Naive thymus-derived CD4-positive, alpha-beta T cell (primary cell): ENCODE results near the gene TOM1L2. TPM values are rescaled to one million over a fixed set of nuclear protein-coding genes. Genes with fewer than 3 reads are reported as not detected.

ENCODE experiments used
- ATAC-seq: fragments of 150-1000 bp; cut with Tn5 transposase; 2 replicates; pipeline ENCODE4 v1.10.0; 2021; ENCODE audit warnings: mild to moderate bottlenecking, moderate library complexity
- CTCF ChIA-PET: fragments of 350-600 bp; sonication (Branson Sonifier 250); formaldehyde crosslinking; loops from one replicate; lab custom pipeline; 2021; ENCODE audit warnings: antibody characterized with exemption; lab: Charles Lee
- POLR2A ChIA-PET: fragments of 350-600 bp; sonication (Branson Sonifier 250); formaldehyde crosslinking; loops from one replicate; lab custom pipeline; 2021; ENCODE audit warnings: antibody characterized with exemption, inconsistent platforms; lab: Charles Lee
- DNase-seq, 9 donors: peaks; one replicate each; pipeline versions ENCODE4 v3.0.0 to v3.0.0-alpha.2; 2020 to 2022; ENCODE audit warnings: mixed read lengths in 1 of 9
- H3K27ac ChIP-seq: one replicate; pipeline ENCODE4 v1.7.0; 2013; ENCODE audit warnings: mild to moderate bottlenecking, low read depth, low read length, moderate library complexity
- H3K27me3 ChIP-seq, 2 donors: one replicate each; pipeline ENCODE4 v1.7.0; 2013; ENCODE audit warnings: low read length in 2 of 2, mild to moderate bottlenecking in 2 of 2, moderate library complexity in 2 of 2; ENCODE audit not compliant: control insufficient read depth in 2 of 2, insufficient read depth in 2 of 2
- H3K36me3 ChIP-seq, 3 experiments: 1 replicate in 2 of 3; 2 replicates in 1 of 3; pipeline ENCODE4 v1.7.0; 2013; ENCODE audit warnings: low read length in 3 of 3, mild to moderate bottlenecking in 3 of 3, moderate library complexity in 1 of 3; ENCODE audit not compliant: insufficient read depth in 3 of 3, control insufficient read depth in 2 of 3
- H3K4me1 ChIP-seq, 2 donors: one replicate each; pipeline ENCODE4 v1.7.0; 2013; ENCODE audit warnings: low read length in 2 of 2, mild to moderate bottlenecking in 2 of 2, moderate library complexity in 1 of 2; ENCODE audit not compliant: control insufficient read depth in 2 of 2, insufficient read depth in 2 of 2
- H3K4me3 ChIP-seq: 2 replicates; pipeline ENCODE4 v1.7.0; 2013; ENCODE audit warnings: mild to moderate bottlenecking, low read length
- H3K9me3 ChIP-seq, 3 experiments: 1 replicate in 2 of 3; 2 replicates in 1 of 3; pipeline ENCODE4 v1.7.0; 2013; ENCODE audit warnings: low read length in 3 of 3; ENCODE audit not compliant: control insufficient read depth in 2 of 3
- H3K27ac Mint-ChIP-seq, 9 donors: one replicate each; pipeline ENCODE4 v1.8.0; 2020 to 2022; ENCODE audit warnings: mixed read lengths in 9 of 9, mild to moderate bottlenecking in 8 of 9, moderate library complexity in 5 of 9, inconsistent platforms in 2 of 9
- H3K27me3 Mint-ChIP-seq, 5 donors: one replicate each; pipeline ENCODE4 v1.8.0; 2021 to 2022; ENCODE audit warnings: mixed read lengths in 5 of 5, mild to moderate bottlenecking in 1 of 5
- H3K36me3 Mint-ChIP-seq, 5 donors: one replicate each; pipeline ENCODE4 v1.8.0; 2020 to 2022; ENCODE audit warnings: mixed read lengths in 5 of 5, mild to moderate bottlenecking in 3 of 5, inconsistent platforms in 1 of 5
- H3K4me1 Mint-ChIP-seq, 7 donors: one replicate each; pipeline ENCODE4 v1.8.0; 2020 to 2022; ENCODE audit warnings: mixed read lengths in 7 of 7, mild to moderate bottlenecking in 3 of 7, inconsistent platforms in 1 of 7
- H3K4me3 Mint-ChIP-seq, 10 donors: one replicate each; pipeline ENCODE4 v1.8.0; 2020 to 2022; ENCODE audit warnings: mild to moderate bottlenecking in 10 of 10, mixed read lengths in 10 of 10, moderate library complexity in 6 of 10, inconsistent platforms in 2 of 10
- H3K9me3 Mint-ChIP-seq, 11 donors: one replicate each; pipeline ENCODE4 v1.8.0; 2020 to 2022; ENCODE audit warnings: mixed read lengths in 11 of 11, mild to moderate bottlenecking in 4 of 11, inconsistent platforms in 1 of 11, moderate library complexity in 1 of 11
- intact Hi-C, 2 donors: fragments of 100-400 bp; cut with micrococcal nuclease; formaldehyde crosslinking; loops; one replicate each; pipeline ENCODE4 v1.15.1; 2023
- polyA plus RNA-seq, 2 donors: library from polyadenylated mRNA; unstranded; fragments of 300-500 nt; fragmentation: Illumina TruSeq; gene quantifications; one replicate each; pipeline ENCODE4 v1.2.3, GENCODE V29; 2021
- total RNA-seq, 6 experiments: library from RNA in 5 of 6; stranded (reverse) in 5 of 6; gene quantifications; 1 replicate in 5 of 6; 2 replicates in 1 of 6; pipeline ENCODE4 v1.2.3 and lab custom pipeline; 2021 to 2026

Gene TOM1L2
- total and polyA plus RNA-seq, 7 experiments from 2014 or later: 6.9 to 84.1 (median 61.0) TPM

DNA sequence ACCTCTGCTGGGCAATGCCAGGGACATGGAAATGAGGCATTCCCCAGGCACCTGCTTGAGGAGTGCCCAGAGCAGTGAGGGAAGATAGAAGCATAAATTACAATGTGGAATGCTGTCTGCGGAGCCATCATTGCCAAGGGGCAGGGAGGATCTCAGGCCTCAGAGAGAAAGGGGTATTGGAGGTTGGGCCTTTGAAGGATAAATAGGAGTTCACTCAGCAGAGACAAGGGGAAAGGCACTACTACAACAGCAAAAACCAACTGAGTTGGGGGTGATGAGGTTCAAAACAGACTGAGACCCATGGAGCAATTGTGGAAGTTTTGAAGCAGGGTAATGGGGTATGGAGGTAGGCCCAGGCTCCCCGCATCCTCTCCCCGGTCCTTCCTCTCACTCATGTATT, 168.2 kb downstream of the TOM1L2 start:
- no peaks in the 10 kb centered on the region for H3K27me3 ChIP-seq
- H3K4me1 Mint-ChIP-seq: peaks cover 0 to 11% (median 5%) of the 10 kb centered on the region in 7 donors
- CTCF ChIA-PET: no interaction called here

DNA sequence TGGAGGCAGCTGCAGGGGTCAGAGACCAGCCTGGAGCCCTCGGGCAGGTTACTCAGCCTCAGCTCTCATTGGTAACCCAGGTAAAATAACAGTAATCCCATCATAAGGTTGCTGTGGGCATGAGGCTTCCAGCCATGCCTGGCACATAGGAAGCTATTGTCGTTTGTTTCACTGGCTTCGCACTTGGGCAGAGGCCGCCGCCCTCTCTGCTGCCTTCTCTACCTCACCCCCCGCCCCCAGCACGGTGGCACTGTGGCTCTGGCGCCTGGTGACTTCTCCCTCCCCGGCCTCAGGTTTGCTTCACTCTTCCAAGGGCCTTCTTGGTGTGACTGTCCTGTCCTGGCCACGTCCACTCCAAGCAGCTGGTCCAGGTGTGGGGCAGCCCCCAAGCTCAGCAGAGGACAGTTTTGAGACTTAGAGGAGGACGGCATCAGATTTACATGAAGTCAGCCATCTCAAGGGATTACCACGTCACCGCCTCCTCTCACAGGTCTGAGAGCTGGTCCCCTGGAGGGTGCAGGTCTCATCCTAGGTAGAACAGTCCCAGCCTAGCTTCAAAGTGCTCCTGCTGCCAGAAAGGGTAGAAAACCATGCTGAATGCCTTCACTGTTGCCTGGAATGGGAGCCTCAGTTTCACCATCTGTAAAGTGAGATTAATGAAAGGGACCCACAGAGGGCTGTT, 170.3 kb downstream of the TOM1L2 start:
- no peaks in the 10 kb centered on the region for H3K27me3 Mint-ChIP-seq
- peaks cover 0 to 6% (median 0%) of the 10 kb centered on the region in 7 donors for H3K4me1 Mint-ChIP-seq
- ATAC-seq: no peak
- Histone ChIP-seq H3K27ac (no peak overlapping the region), H3K4me3 (no peak overlapping the region), H3K4me1 (no peaks in the 10 kb centered on the region), H3K27me3 (no peaks in the 10 kb centered on the region), H3K36me3 (peaks cover 0 to 31% (median 0%) of the 10 kb centered on the region in 3 experiments), H3K9me3 (no peaks in the 10 kb centered on the region)
- no peak for DNase-seq
- POLR2A ChIA-PET: no interaction called here
- CTCF ChIA-PET: interaction anchor here (0.7 to 1.0 kb wide), 2 partner anchors 17 to 47 kb away, joined by 3 read pairs; no protein-coding TSS in a partner anchor
- no peak overlapping the region for H3K4me3 Mint-ChIP-seq
- H3K27ac Mint-ChIP-seq: peak overlapping the region in 1 of 9 donors; percentile 58
- intact Hi-C loops: no loop called here
- H3K9me3 Mint-ChIP-seq: no peaks in the 10 kb centered on the region
- H3K36me3 Mint-ChIP-seq: peaks cover 5 to 9% (median 9%) of the 10 kb centered on the region in 5 donors

More for the DNA sequence above, 168.2 kb downstream of the TOM1L2 start:
- POLR2A ChIA-PET: no interaction called here
- Histone ChIP-seq H3K27ac (no peak overlapping the region), H3K9me3 (no peaks in the 10 kb centered on the region), H3K4me3 (no peak overlapping the region), H3K36me3 (peaks cover 0 to 21% (median 0%) of the 10 kb centered on the region in 3 experiments), H3K4me1 (no peaks in the 10 kb centered on the region)
- no peaks in the 10 kb centered on the region for H3K27me3 Mint-ChIP-seq
- H3K4me3 Mint-ChIP-seq: no peak overlapping the region
- DNase-seq (no peak), ATAC-seq (no peak)
- H3K36me3 Mint-ChIP-seq: peaks cover 5 to 9% (median 8%) of the 10 kb centered on the region in 5 donors
- no peaks in the 10 kb centered on the region for H3K9me3 Mint-ChIP-seq
- intact Hi-C loops: no loop called here
- peak overlapping the region in 4 of 9 donors; percentile 4 to 75 (median 56) for H3K27ac Mint-ChIP-seq

DNA sequence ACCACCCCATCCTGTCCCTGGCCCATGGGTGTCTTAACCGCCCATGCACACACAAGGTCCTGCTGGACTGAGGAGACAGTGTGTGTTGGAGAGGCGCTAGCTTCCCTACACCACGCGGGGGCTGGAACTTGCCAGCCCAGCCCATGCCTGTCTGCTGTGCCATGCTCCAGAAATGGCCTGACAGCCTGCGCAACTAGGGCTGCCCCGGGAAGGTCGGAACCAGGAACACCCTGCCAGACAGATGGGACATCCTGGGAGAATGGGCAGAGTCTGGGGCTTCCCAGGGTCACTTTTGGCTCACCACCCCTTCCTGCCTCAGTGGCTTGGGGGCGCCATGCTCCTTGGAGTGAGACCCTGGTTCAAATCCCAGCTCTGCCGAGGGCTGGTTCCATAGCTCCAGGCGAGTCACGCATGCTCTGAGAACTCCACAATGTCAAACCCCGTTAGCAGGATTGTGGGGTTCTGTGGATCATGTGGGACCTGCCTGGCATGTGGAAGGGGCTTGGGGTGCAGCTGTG, 171.6 kb downstream of the TOM1L2 start:
- Histone ChIP-seq H3K4me3 (no peak overlapping the region), H3K9me3 (no peaks in the 10 kb centered on the region), H3K4me1 (no peaks in the 10 kb centered on the region), H3K27me3 (no peaks in the 10 kb centered on the region), H3K27ac (no peak overlapping the region), H3K36me3 (peaks cover 0 to 37% (median 0%) of the 10 kb centered on the region in 3 experiments)
- ChIA-PET POLR2A (no interaction called here), CTCF (interaction anchor here (0.6 kb wide), 1 partner anchor 1415 kb away, joined by 4 read pairs; no protein-coding TSS in a partner anchor)
- H3K27ac Mint-ChIP-seq: no peak overlapping the region
- DNase-seq (no peak), ATAC-seq (no peak)
- no peak overlapping the region for H3K4me3 Mint-ChIP-seq
- H3K4me1 Mint-ChIP-seq: peaks cover 0 to 6% (median 0%) of the 10 kb centered on the region in 7 donors
- intact Hi-C loops: no loop called here
- H3K9me3 Mint-ChIP-seq: no peaks in the 10 kb centered on the region
- no peaks in the 10 kb centered on the region for H3K27me3 Mint-ChIP-seq
- H3K36me3 Mint-ChIP-seq: peaks cover 5 to 9% (median 6%) of the 10 kb centered on the region in 5 donors

DNA sequence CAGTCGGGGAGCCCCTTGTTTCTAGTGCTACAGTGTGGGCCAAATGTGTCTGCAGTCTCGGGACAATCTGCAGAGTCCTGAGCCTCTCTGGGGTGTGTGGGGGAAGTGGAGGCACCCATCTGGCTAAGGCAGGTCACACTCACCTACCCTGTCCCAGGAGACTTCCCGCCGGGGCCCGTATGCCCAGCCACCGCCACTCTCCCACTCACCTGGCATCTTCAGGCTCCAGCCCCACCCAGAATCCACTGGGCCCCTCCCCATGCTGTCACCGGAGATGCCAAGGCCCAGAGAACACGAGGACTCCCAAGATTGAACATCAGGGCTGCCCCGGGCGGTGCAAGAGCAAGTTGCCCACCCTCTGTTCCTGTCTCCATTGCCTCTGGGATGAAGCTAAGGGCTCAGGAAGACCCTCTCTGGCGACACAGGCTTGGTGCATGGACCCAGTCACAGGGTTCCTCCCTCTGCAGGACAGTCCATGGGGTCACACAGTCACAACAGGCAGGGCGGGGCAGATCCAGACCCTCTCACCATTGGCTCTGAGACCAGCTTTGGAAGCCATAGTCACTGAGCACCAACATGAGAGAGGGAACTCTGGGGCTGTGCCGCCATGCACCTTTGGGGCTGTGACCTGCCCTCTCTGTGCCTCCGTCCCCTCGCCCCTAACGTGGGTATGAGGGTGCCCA, 173.5 kb downstream of the TOM1L2 start:
- Histone ChIP-seq H3K4me3 (no peak overlapping the region), H3K4me1 (peaks cover 0 to 1% of the 10 kb centered on the region in 2 donors), H3K27ac (no peak overlapping the region), H3K9me3 (no peaks in the 10 kb centered on the region), H3K27me3 (no peaks in the 10 kb centered on the region), H3K36me3 (peaks cover 0 to 41% (median 0%) of the 10 kb centered on the region in 3 experiments)
- ChIA-PET CTCF (no interaction called here), POLR2A (no interaction called here)
- Mint-ChIP-seq H3K4me1 (peaks cover 4 to 8% (median 5%) of the 10 kb centered on the region in 7 donors), H3K27ac (no peak overlapping the region), H3K9me3 (peaks cover 0 to 2% (median 0%) of the 10 kb centered on the region in 11 donors), H3K36me3 (peaks cover 0 to 9% (median 1%) of the 10 kb centered on the region in 5 donors), H3K27me3 (no peaks in the 10 kb centered on the region), H3K4me3 (no peak overlapping the region)
- DNase-seq (no peak), ATAC-seq (no peak)
- intact Hi-C loops: no loop called here

DNA sequence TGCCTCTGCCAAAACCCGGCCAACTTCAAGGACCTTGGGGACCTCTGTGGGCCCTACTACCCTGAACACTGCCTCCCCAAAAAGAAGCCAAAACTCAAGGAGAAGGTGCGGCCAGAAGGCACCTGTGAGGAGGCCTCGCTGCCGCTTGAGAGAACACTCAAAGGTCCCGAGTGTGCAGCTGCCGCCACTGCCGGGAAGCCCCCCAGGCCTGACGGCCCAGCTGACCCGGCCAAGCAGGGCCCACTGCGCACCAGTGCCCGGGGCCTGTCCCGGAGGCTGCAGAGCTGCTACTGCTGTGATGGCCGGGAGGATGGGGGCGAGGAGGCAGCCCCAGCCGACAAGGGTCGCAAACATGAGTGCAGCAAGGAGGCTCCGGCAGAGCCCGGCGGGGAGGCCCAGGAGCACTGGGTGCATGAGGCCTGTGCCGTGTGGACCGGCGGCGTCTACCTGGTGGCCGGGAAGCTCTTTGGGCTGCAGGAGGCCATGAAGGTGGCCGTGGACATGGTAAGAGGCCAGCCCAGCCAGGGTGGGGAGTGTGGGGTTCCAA, 174.1 kb downstream of the TOM1L2 start:
- H3K4me1 Mint-ChIP-seq: peaks cover 8 to 14% (median 11%) of the 10 kb centered on the region in 7 donors
- peaks cover 0 to 8% (median 0%) of the 10 kb centered on the region in 5 donors for H3K36me3 Mint-ChIP-seq
- CTCF ChIA-PET: no interaction called here
- Histone ChIP-seq H3K4me1 (peaks cover 0 to 7% of the 10 kb centered on the region in 2 donors), H3K27ac (no peak overlapping the region), H3K9me3 (no peaks in the 10 kb centered on the region), H3K4me3 (no peak overlapping the region), H3K36me3 (peaks cover 0 to 38% (median 0%) of the 10 kb centered on the region in 3 experiments), H3K27me3 (no peaks in the 10 kb centered on the region)
- H3K9me3 Mint-ChIP-seq: peaks cover 0 to 2% (median 0%) of the 10 kb centered on the region in 11 donors
- ATAC-seq (no peak), DNase-seq (no peak)
- no peaks in the 10 kb centered on the region for H3K27me3 Mint-ChIP-seq
- POLR2A ChIA-PET: no interaction called here
- intact Hi-C loops: no loop called here
- peak overlapping the region in 1 of 10 donors; percentile 62 for H3K4me3 Mint-ChIP-seq
- peak overlapping the region in 1 of 9 donors; percentile 9 for H3K27ac Mint-ChIP-seq

DNA sequence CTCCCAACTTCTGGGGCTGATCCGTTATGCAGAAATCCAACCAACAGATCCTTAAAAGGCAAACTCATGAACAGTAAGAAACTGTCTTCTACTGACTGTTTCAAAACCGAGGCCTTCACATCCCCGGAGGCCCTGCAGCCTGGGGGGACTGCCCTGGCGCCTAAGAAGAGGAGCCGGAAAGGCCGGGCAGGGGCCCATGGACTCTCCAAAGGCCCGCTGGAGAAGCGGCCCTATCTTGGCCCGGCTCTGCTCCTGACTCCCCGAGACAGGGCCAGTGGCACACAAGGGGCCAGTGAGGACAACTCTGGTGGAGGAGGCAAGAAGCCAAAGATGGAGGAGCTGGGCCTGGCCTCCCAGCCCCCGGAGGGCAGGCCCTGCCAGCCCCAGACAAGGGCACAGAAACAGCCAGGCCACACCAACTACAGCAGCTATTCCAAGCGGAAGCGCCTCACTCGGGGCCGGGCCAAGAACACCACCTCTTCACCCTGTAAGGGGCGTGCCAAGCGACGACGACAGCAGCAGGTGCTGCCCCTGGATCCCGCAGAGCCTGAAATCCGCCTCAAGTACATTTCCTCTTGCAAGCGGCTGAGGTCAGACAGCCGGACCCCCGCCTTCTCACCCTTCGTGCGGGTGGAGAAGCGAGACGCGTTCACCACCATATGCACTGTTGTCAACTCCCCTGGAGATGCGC, 174.9 kb downstream of the TOM1L2 start:
- Mint-ChIP-seq H3K4me3 (peak overlapping the region in 1 of 10 donors; percentile 62), H3K4me1 (peaks cover 14 to 23% (median 19%) of the 10 kb centered on the region in 7 donors), H3K9me3 (peaks cover 0 to 2% (median 0%) of the 10 kb centered on the region in 11 donors), H3K36me3 (peaks cover 0 to 8% (median 0%) of the 10 kb centered on the region in 5 donors), H3K27ac (no peak overlapping the region), H3K27me3 (no peaks in the 10 kb centered on the region)
- ChIA-PET POLR2A (no interaction called here), CTCF (interaction anchor here (1.0 kb wide), 1 partner anchor 12 kb away, joined by 3 read pairs; no protein-coding TSS in a partner anchor)
- Histone ChIP-seq H3K4me1 (peaks cover under 1 to 14% of the 10 kb centered on the region in 2 donors), H3K27ac (no peak overlapping the region), H3K9me3 (no peaks in the 10 kb centered on the region), H3K36me3 (peaks cover 0 to 38% (median 0%) of the 10 kb centered on the region in 3 experiments), H3K27me3 (no peaks in the 10 kb centered on the region), H3K4me3 (no peak overlapping the region)
- DNase-seq (no peak), ATAC-seq (no peak)
- intact Hi-C loops: no loop called here
